OCI-LY1 (cell line): Measurements from ENCODE around the gene HDDC2.

Source experiments
- H2AFZ ChIP-seq: fragments of 200-600 bp; sonication (generic), shearing (Covaris generic); 2 replicates; pipeline ENCODE4 v1.6.0; 2014; ENCODE audit warnings: antibody characterized with exemption, mild to moderate bottlenecking, low read length
- H3F3A ChIP-seq: fragments of 200-600 bp; sonication (generic), shearing (Covaris generic); 2 replicates; pipeline ENCODE4 v1.6.0; 2014; ENCODE audit warnings: mild to moderate bottlenecking, antibody characterized with exemption, low read length, moderate library complexity; ENCODE audit not compliant: insufficient read depth
- H3K27ac ChIP-seq: fragments of 200-600 bp; sonication (generic); 2 replicates; pipeline ENCODE4 v1.5.1; 2014; ENCODE audit warnings: low read length, mixed run types, mild to moderate bottlenecking, low read depth; ENCODE audit not compliant: poor library complexity, severe bottlenecking
- H3K27me3 ChIP-seq: fragments of 200-600 bp; sonication (generic); 2 replicates; pipeline ENCODE4 v1.6.0; 2014; ENCODE audit warnings: antibody characterized with exemption, mild to moderate bottlenecking, low read length, moderate library complexity; ENCODE audit not compliant: insufficient read depth
- H3K36me3 ChIP-seq: fragments of 200-600 bp; sonication (generic); 2 replicates; pipeline ENCODE4 v1.6.1; 2014; ENCODE audit warnings: mild to moderate bottlenecking, antibody characterized with exemption, low read length, moderate library complexity, mixed read lengths; ENCODE audit not compliant: insufficient read depth
- H3K4me1 ChIP-seq: fragments of 200-600 bp; sonication (generic); 2 replicates; pipeline ENCODE4 v1.5.1; 2014; ENCODE audit warnings: mild to moderate bottlenecking, low read length, moderate library complexity; ENCODE audit not compliant: insufficient read depth, severe bottlenecking
- H3K4me2 ChIP-seq: fragments of 200-600 bp; sonication (generic), shearing (Covaris generic); 2 replicates; pipeline ENCODE4 v1.6.1; 2014; ENCODE audit warnings: low read length
- H3K4me3 ChIP-seq: fragments of 200-600 bp; sonication (generic); 2 replicates; pipeline ENCODE4 v1.5.1; 2014; ENCODE audit warnings: low read length, low read depth, mild to moderate bottlenecking, mixed read lengths; ENCODE audit not compliant: poor library complexity, severe bottlenecking
- H3K79me2 ChIP-seq: fragments of 200-600 bp; shearing (Covaris generic); 2 replicates; pipeline ENCODE4 v1.6.1; 2016; ENCODE audit warnings: mixed run types, low read length, mixed read lengths; ENCODE audit not compliant: insufficient read depth
- H3K9ac ChIP-seq: fragments of 200-600 bp; sonication (generic), shearing (Covaris generic); 2 replicates; pipeline ENCODE4 v1.6.1; 2014; ENCODE audit warnings: mild to moderate bottlenecking, low read length, mixed read lengths
- H3K9me2 ChIP-seq: fragments of 200-600 bp; sonication (generic), shearing (Covaris generic); 2 replicates; pipeline ENCODE4 v1.6.1; 2014; ENCODE audit warnings: low read depth, mild to moderate bottlenecking, low read length, mixed read lengths
- H3K9me3 ChIP-seq: fragments of 200-600 bp; shearing (Covaris generic); 2 replicates; pipeline ENCODE4 v1.6.1; 2014; ENCODE audit warnings: low read length, mixed read lengths
- H4K20me1 ChIP-seq: fragments of 200-600 bp; sonication (generic), shearing (Covaris generic); 2 replicates; pipeline ENCODE4 v1.6.0; 2016; ENCODE audit warnings: mild to moderate bottlenecking, low read length; ENCODE audit not compliant: insufficient read depth
- EZH2 ChIP-seq: fragments of 200-600 bp; sonication (generic), shearing (Covaris generic); IDR thresholded peaks from 2 replicates; pipeline ENCODE4 v1.8.0; 2017; ENCODE audit warnings: borderline replicate concordance, mixed run types, mild to moderate bottlenecking, antibody characterized with exemption, low read length, moderate library complexity, mixed read lengths
- TF ChIP-seq, protein P1 (sequence below): fragments of 200-600 bp; sonication (generic), shearing (Covaris generic); IDR thresholded peaks from 2 replicates; pipeline ENCODE4 v1.5.1; 2017; ENCODE audit warnings: mild to moderate bottlenecking, antibody characterized with exemption, low read length, moderate library complexity, mixed read lengths

Gene HDDC2

DNA sequence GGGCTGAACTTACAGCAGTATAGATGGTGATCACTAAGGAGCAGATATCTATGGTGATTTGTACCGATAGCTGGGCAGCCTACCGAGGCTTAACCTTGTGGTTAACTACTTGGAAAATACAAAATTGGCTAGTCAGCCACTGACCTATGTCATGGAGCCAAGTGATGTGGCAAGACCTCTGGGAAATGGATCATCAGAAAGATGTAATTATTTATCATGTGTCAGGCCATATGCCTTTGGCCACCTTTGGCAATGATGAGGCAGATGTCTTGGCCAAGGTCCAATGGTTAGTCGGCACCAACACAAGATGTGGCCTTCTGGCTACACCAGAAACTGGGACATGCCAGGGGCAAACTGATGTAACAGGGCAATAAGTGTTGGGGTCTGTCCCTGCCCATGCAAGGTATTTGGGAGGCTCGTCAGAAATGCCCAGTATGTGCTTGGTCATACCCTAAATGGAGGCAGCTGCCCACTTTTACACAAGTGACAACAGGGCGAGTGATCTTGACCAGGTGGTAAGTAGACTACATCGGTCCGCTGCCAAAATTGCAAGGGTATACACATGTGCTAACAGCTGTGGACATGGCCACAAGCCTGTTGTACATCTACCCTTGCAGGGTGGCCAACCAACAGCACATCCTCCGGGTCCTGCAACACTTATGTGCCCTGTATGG lies 30.1 kb downstream of the HDDC2 start:
- Histone ChIP-seq H3K9ac (no peak overlapping the region), H3F3A (no peaks in the 10 kb centered on the region), H3K4me2 (no peak overlapping the region), H2AFZ (no peak overlapping the region), H3K9me3 (no peaks in the 10 kb centered on the region), H3K27ac (no peak overlapping the region), H3K4me1 (no peaks in the 10 kb centered on the region), H3K36me3 (peaks cover 38% of the 10 kb centered on the region), H4K20me1 (no peaks in the 10 kb centered on the region), H3K4me3 (no peak overlapping the region), H3K27me3 (no peaks in the 10 kb centered on the region), H3K79me2 (no peaks in the 10 kb centered on the region), H3K9me2 (no peaks in the 10 kb centered on the region)
- no peak for TF ChIP-seq EZH2
- TF ChIP-seq, protein P1, sequence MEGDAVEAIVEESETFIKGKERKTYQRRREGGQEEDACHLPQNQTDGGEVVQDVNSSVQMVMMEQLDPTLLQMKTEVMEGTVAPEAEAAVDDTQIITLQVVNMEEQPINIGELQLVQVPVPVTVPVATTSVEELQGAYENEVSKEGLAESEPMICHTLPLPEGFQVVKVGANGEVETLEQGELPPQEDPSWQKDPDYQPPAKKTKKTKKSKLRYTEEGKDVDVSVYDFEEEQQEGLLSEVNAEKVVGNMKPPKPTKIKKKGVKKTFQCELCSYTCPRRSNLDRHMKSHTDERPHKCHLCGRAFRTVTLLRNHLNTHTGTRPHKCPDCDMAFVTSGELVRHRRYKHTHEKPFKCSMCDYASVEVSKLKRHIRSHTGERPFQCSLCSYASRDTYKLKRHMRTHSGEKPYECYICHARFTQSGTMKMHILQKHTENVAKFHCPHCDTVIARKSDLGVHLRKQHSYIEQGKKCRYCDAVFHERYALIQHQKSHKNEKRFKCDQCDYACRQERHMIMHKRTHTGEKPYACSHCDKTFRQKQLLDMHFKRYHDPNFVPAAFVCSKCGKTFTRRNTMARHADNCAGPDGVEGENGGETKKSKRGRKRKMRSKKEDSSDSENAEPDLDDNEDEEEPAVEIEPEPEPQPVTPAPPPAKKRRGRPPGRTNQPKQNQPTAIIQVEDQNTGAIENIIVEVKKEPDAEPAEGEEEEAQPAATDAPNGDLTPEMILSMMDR = no peak

DNA sequence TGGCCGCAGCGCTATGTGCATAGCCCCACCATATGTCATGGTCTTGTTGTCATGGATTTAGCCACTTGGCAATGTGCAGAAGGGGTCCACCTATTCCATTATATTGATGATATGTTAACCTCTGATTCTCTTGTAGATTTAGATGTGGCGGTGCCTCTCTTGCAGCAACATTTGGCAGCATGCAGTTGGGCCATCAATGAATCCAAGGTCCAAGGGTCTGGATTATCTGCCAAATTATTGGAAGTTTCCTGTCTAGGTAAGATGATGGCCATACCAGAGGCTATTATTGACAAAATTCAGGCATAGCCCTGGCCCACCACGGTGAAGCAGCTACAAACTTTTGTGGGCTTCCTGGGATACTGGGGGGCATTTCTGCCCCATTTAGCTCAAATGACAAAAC lies 31.4 kb downstream of the HDDC2 start:
- H3F3A ChIP-seq = no peaks in the 10 kb centered on the region
- H3K4me3 ChIP-seq = no peak overlapping the region
- no peaks in the 10 kb centered on the region for H3K9me3 ChIP-seq
- TF ChIP-seq EZH2 = no peak
- TF ChIP-seq, protein P1 = no peak
- H2AFZ ChIP-seq = no peak overlapping the region
- H4K20me1 ChIP-seq = no peaks in the 10 kb centered on the region
- H3K79me2 ChIP-seq = no peaks in the 10 kb centered on the region
- H3K27ac ChIP-seq = no peak overlapping the region
- H3K36me3 ChIP-seq = peaks cover 26% of the 10 kb centered on the region
- no peak overlapping the region for H3K4me2 ChIP-seq
- H3K27me3 ChIP-seq = no peaks in the 10 kb centered on the region
- no peak overlapping the region for H3K9ac ChIP-seq
- no peaks in the 10 kb centered on the region for H3K9me2 ChIP-seq
- no peaks in the 10 kb centered on the region for H3K4me1 ChIP-seq

DNA sequence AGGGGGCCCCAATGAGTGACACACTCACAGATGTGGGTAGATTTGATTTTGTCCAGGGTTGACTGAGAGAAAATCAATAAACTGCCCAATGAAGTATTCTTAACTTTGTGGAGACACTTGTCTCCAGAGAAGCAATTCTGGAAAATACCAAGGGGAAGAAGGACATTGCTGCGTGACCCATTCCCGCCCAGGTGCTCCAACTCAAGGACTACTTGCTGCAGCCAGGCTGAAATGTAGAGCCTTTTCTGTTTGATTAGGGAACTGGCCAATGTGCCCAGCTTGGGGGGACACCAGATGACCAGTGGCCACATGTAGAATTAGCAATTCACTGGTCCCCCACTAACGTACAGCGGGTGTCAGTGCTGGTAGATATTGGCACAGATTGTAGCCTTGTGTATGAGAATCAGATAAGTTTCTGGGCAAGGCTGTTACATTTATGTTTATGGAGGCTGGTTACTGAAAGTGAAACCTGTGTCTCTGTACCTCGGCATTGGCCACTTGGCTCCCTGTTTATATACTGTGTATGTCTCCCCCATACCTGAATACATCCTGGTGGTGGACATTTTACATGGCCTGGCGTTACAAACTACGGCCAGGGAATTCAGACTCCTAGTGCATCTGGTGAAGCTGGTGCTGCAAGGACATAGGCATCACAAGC lies 32.3 kb downstream of the HDDC2 start:
- no peak overlapping the region for H2AFZ ChIP-seq
- no peak overlapping the region for H3K27ac ChIP-seq
- H3K36me3 ChIP-seq = peaks cover 19% of the 10 kb centered on the region
- TF ChIP-seq, protein P1 = no peak
- no peak for TF ChIP-seq EZH2
- H3K4me1 ChIP-seq = no peaks in the 10 kb centered on the region
- H3K4me3 ChIP-seq = no peak overlapping the region
- H3K9ac ChIP-seq = no peak overlapping the region
- no peaks in the 10 kb centered on the region for H3F3A ChIP-seq
- H3K9me2 ChIP-seq = no peaks in the 10 kb centered on the region
- no peaks in the 10 kb centered on the region for H3K79me2 ChIP-seq
- H4K20me1 ChIP-seq = no peaks in the 10 kb centered on the region
- H3K9me3 ChIP-seq = no peaks in the 10 kb centered on the region
- H3K27me3 ChIP-seq = no peaks in the 10 kb centered on the region
- no peak overlapping the region for H3K4me2 ChIP-seq
